HG03575 (cell line): ENCODE data around the gene ARSG.
A peak's percentile ranks its signal among the peaks of the same experiment; 100 is the strongest.
"Not testable (repeated sequence)": the region's sequence is repeated elsewhere in the genome, so short reads cannot be mapped to it uniquely, and the experiment has no call there.

Experiments
- ATAC-seq: cut with Tn5 transposase; IDR thresholded peaks from one replicate; pipeline ENCODE4 v1.9.1; 2021; ENCODE audit not compliant: unreplicated experiment, insufficient number of reproducible peaks, low FRiP score; ENCODE audit errors: extremely low read depth

Gene ARSG

DNA sequence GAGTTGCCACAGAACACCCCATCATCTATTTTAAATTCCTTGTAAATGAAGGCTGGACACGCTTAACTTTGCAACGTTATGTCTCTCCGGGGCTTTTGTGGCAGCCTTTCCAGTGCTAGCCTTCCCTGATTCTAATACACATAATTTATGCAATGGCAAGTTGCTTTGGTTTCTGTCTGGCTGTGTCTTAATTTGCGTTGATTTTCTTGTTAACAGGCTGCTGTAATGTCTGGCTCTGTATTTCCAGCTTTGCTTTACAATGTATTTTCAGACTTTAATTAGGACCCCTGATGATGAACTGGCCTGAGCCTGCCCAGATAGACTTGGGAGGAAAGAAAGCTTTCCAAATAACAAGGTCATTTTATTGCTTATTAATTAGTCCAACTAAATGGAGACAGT, 30.3 kb downstream of the ARSG start:
- ATAC-seq: no peak

GRCh38 chr17:68322630-68323029, 31.3 kb downstream of the ARSG start:
- ATAC-seq: no peak

DNA sequence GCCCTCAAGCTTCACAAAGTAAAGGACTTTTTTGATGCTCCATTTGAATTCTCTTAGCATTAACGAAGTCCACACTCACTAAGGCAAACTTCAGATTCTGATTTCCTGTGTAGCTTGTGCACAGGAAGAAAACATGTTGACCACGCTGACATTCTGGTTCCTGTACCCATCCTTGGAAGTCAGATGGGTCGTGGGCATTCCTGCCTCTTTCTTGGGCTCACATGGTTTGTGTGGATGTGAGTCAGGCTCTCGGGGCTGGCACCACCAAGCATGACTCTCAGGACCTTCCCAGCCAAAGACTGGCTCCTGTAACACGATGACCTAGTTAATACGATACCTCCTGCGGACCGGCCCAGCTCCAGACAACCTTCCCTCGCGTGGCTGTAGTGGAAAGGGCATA, 32.8 kb downstream of the ARSG start:
- no peak for ATAC-seq

GRCh38 chr17:68324654-68325336, 33.5 kb downstream of the ARSG start:
- no peak for ATAC-seq

DNA sequence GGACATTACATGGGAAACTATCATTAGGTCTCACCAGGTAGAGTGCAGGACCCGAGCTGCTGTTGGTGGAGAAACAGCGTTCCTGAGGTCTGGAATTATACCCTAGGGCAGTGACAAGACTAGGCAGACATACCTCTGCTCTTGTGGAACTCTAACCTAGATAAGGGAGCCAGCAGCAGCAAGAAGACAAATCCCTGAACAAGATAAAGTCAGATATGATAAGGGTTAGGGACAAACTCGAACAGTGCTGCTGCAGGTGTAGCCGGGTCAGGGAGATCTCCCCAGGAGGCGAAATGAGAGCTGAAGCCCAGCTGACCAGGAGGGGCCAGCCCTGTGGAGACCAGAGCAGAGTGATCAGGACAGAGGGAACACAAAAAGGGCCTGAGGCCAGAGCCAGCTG, 34.7 kb downstream of the ARSG start:
- ATAC-seq: no peak

GRCh38 chr17:68326681-68327080, 35.4 kb downstream of the ARSG start:
- ATAC-seq: no peak

GRCh38 chr17:68327823-68328557, 36.7 kb downstream of the ARSG start:
- no peak for ATAC-seq

- no peak for ATAC-seq
These were observed 37.4 kb downstream of the ARSG start for GRCh38 chr17:68328676-68329075.

DNA sequence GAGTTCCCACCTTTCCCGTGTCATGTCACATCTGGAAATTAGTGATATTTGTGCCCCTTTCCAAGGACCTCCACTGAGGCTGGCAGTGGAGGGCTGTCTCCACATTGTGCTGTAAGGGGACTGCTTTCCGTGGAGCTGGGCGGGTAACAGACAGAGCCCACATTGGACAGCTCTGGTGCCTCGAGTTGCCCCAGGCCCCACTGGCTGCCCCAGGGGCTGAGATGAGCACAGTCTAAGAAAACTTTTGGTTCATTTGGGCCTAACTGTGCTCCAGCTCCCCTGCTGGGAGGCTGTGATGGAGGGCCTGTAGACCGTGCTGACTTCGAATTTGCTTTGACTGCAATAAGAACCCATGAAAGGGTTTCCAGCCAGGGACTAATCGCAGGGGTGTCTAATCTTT, 38.0 kb downstream of the ARSG start:
- no peak for ATAC-seq

GRCh38 chr17:68331932-68332331, 40.6 kb downstream of the ARSG start:
- ATAC-seq: not testable (repeated sequence)

GRCh38 chr17:68334393-68334792, 43.1 kb downstream of the ARSG start:
- ATAC-seq: no peak

DNA sequence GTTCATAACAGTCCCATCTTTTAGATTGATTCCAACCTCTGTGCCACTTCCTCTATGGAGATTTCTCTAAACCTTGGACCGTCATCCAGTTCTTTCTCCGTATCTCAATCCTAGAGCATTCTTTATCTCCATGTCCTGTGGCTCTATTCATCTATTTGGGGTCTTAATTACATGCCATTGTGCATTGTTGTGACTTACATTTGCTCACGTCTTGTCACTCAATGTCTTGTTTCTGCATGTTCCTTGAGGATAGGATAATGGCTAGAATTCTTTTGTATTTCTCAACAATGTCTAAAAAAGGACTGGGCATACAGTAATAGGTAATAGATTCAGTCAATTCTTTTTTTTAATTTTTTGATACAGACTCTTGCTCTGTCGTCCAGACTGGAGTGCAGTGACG, 50.2 kb downstream of the ARSG start:
- no peak for ATAC-seq

- ATAC-seq: no peak
These were observed 52.7 kb downstream of the ARSG start for GRCh38 chr17:68343976-68344375.

GRCh38 chr17:68344701-68345136, 53.4 kb downstream of the ARSG start:
- no peak for ATAC-seq

DNA sequence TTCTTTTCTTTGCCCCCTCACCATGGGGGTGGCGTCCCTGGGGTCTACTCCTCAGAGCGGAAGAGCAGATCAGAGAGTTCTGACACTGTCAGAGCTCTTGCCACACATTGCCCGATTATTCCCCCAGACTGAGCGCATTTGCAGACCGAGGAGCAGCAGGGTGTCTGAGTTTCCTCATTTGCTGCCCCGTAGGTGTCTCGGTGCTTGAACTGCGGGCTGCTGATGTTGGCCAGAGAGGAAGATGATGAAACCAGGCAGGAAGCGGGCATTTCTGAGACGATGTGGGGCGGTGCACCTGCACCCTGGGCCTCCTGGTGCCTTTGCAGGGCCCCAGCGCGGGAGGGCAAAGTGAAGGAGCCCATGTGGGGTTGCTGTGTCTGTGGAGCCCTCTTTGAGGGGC, 55.2 kb downstream of the ARSG start:
- no peak for ATAC-seq

- ATAC-seq: no peak
These were observed 56.1 kb downstream of the ARSG start for GRCh38 chr17:68347380-68347779.

GRCh38 chr17:68349157-68349556, 57.9 kb downstream of the ARSG start:
- ATAC-seq: peak; percentile 80

- ATAC-seq: no peak
These were observed 60.1 kb downstream of the ARSG start for GRCh38 chr17:68351395-68351794.

DNA sequence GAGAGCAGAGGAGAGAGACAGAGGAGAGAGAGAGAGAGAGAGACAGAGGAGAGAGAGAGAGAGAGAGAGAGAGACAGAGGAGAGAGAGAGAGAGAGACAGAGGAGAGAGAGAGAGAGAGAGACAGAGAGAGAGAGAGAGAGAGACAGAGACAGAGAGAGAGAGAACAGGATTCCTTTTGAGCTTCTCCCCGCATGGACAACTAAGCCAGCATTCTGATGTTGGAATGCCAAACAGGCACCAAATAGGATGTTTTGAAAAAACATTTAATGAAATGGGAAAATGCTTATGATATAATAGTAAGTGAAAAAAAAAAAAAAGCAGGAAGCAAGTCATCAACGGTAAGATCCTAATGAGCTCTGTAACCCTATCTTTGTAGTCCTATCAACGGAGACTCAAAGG, 60.7 kb downstream of the ARSG start:
- no peak for ATAC-seq

DNA sequence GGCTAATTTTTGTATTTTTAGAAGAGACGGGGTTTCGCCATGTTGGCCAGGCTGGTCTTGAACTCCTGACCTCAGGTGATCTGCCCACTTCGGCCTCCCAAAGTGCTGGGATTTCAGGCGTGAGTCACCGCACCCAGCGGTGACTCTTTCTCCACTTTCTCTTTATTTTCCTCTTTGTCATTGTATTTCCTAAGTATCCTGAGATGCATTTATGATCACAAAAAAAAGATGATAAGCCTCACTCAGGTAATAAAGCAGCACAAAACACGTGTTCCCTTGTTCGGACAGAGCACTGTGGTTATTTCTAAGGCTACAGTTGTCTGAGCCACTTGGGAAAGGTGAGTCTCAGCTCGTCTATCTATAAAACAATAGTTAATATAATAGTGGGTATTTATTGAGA, 61.4 kb downstream of the ARSG start:
- ATAC-seq: not testable (repeated sequence)

DNA sequence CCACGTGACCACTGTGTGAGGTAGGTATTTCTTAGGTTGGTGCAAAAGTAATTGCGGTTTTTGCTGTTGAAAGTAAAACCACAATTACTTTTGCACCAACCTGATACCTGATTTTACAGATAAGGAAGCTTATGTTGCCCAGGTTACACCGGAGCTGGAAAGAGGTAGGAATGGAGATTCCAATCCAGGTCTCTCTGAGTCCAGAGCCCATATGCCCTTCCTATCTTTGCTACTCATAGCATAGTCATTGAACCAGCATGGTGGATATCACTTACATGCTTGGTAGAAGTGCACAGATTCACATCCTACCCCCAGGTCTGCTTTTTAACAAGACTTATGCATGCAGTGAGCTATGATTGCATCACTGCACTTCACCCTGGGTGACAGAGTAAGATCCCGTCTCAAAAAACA, 61.8 kb downstream of the ARSG start:
- no peak for ATAC-seq
